ENCODE data around the gene MSRB3. TPM values are rescaled to one million over a fixed set of nuclear protein-coding genes. Genes with fewer than 3 reads are reported as not detected.
"Not testable (repeated sequence)": the region's sequence is repeated elsewhere in the genome, so short reads cannot be mapped to it uniquely, and the experiment has no call there.

MSRB3 gene
- total and polyA plus RNA-seq, 8 donors, result 10.7 to 142 (median 27.8) TPM

GRCh38 chr12:65454115-65454787 lies 175.8 kb downstream of the MSRB3 start:
- H3K27me3 ChIP-seq, result no peaks in the 10 kb centered on the region
- DNase-seq, result no peak
- WGBS, 5 donors, result 72 to 93% (median 80%) methylated on average over 1 of the region's 1 CpG
- no peaks in the 10 kb centered on the region for H3K9me3 ChIP-seq
- intact Hi-C loops (cut with DNase I; ENCODE audit: low total_unique reads), result no loop called here
- H3K36me3 ChIP-seq, result peaks cover 0 to 22% (median 10%) of the 10 kb centered on the region in 4 donors
- H3K27ac ChIP-seq, result no peak overlapping the region
- no peak overlapping the region for H3K4me3 ChIP-seq
- H3K4me1 ChIP-seq, result peaks cover 0 to 10% (median 3%) of the 10 kb centered on the region in 4 donors
- TF ChIP-seq CTCF (IDR thresholded peaks at IDR 0.05) (no peak), EP300 (IDR thresholded peaks at IDR 0.05) (no peak), POLR2A (IDR thresholded peaks at IDR 0.05) (no peak), POLR2AphosphoS5 (IDR thresholded peaks at IDR 0.05) (no peak)

GRCh38 chr12:65457341-65457740 lies 178.9 kb downstream of the MSRB3 start:
- intact Hi-C loops (cut with DNase I; ENCODE audit: low total_unique reads); H3K27ac ChIP-seq: not testable (repeated sequence)
- peaks cover 0 to 26% (median 13%) of the 10 kb centered on the region in 4 donors for H3K36me3 ChIP-seq

GRCh38 chr12:65458718-65459117 lies 180.2 kb downstream of the MSRB3 start:
- intact Hi-C loops (cut with DNase I; ENCODE audit: low total_unique reads), result no loop called here
- Histone ChIP-seq H3K27ac (no peak overlapping the region), H3K4me3 (no peak overlapping the region), H3K9me3 (no peaks in the 10 kb centered on the region), H3K4me1 (no peaks in the 10 kb centered on the region), H3K27me3 (no peaks in the 10 kb centered on the region), H3K36me3 (peaks cover 0 to 31% (median 18%) of the 10 kb centered on the region in 4 donors)
- WGBS, 5 donors, result 87 to 96% (median 95%) methylated on average over 2 of the region's 2 CpGs
- no peak for TF ChIP-seq POLR2AphosphoS5 (IDR thresholded peaks at IDR 0.05)
- no peak for TF ChIP-seq POLR2A (IDR thresholded peaks at IDR 0.05)
- no peak for TF ChIP-seq CTCF (IDR thresholded peaks at IDR 0.05)
- TF ChIP-seq EP300 (IDR thresholded peaks at IDR 0.05), result no peak
- no peak for DNase-seq

More at GRCh38 chr12:65457341-65457740, 178.9 kb downstream of the MSRB3 start:
- not testable (repeated sequence) for DNase-seq, H3K4me1 ChIP-seq, H3K4me3 ChIP-seq, H3K9me3 ChIP-seq, H3K27me3 ChIP-seq

DNA sequence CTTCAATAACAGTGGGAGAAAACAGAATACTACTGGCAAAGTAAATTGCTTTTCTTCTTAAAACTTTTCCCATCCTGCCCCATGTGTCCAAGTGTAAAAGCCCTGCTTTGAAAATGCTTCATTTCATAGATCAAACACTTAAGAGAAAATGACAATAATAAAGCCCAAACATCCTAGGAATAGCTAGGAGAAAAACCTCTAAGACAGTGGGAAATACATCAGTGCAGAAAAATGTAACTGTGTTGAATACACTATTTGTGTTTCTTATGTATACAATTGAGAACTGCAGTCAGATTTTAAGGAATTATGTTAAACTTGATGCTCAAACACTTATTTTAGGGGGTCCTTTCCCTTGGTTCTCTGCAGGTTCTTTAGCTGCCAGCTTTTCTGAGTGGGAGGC lies 181.1 kb downstream of the MSRB3 start:
- intact Hi-C loops (cut with DNase I; ENCODE audit: low total_unique reads), result no loop called here
- no peak for DNase-seq
- H3K36me3 ChIP-seq, result peaks cover 0 to 28% (median 13%) of the 10 kb centered on the region in 4 donors
- no peaks in the 10 kb centered on the region for H3K27me3 ChIP-seq
- H3K4me3 ChIP-seq, result no peak overlapping the region
- TF ChIP-seq EP300 (IDR thresholded peaks at IDR 0.05), result no peak
- no peak for TF ChIP-seq POLR2AphosphoS5 (IDR thresholded peaks at IDR 0.05)
- TF ChIP-seq POLR2A (IDR thresholded peaks at IDR 0.05), result no peak
- no peak for TF ChIP-seq CTCF (IDR thresholded peaks at IDR 0.05)
- H3K9me3 ChIP-seq, result no peaks in the 10 kb centered on the region
- no peak overlapping the region for H3K27ac ChIP-seq
- no peaks in the 10 kb centered on the region for H3K4me1 ChIP-seq

DNA sequence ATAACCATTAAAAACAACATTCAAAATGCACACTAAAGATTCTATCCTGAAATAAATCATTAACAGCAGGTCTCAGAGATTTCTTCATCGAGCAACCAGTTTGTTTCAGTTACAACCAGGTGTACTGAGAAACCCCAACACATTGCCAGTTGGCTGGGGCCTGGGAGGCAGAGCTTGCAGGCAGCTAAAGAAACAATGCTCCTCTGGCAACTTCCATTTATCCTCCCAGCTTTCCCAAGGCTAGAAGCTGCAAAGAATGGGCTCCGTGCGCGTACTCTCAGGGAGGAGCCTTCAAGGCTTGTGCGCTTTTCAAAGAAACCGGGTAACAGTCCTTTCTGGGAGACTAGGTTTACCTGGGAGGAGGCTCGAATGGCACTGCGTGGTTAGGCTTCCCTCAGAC lies 181.6 kb downstream of the MSRB3 start:
- TF ChIP-seq EP300 (IDR thresholded peaks at IDR 0.05) (no peak), POLR2A (IDR thresholded peaks at IDR 0.05) (no peak), POLR2AphosphoS5 (IDR thresholded peaks at IDR 0.05) (no peak), CTCF (IDR thresholded peaks at IDR 0.05) (no peak)
- WGBS, 5 donors, result 56 to 74% (median 58%) methylated on average over 7 to 8 of the region's 8 CpGs
- H3K4me1 ChIP-seq, result no peaks in the 10 kb centered on the region
- intact Hi-C loops (cut with DNase I; ENCODE audit: low total_unique reads), result no loop called here
- H3K27ac ChIP-seq, result no peak overlapping the region
- no peaks in the 10 kb centered on the region for H3K27me3 ChIP-seq
- peak in 1 of 2 donors; percentile 47 for DNase-seq
- H3K36me3 ChIP-seq, result peaks cover 0 to 26% (median 12%) of the 10 kb centered on the region in 4 donors
- H3K9me3 ChIP-seq, result no peaks in the 10 kb centered on the region
- H3K4me3 ChIP-seq, result no peak overlapping the region
